Chondrocyte (in vitro differentiated cells): ENCODE measurements around the gene FERMT3. TPM values are rescaled to one million over a fixed set of nuclear protein-coding genes. Genes with fewer than 3 reads are reported as not detected.
A peak's percentile ranks its signal among the peaks of the same experiment; 100 is the strongest.

Source experiments
- DNase-seq: peaks from one replicate; pipeline ENCODE4 v3.0.0; 2021; ENCODE audit warnings: mixed read lengths, low spot score
- H3K27ac Mint-ChIP-seq: one replicate; pipeline ENCODE4 v1.8.0; 2021; ENCODE audit warnings: mild to moderate bottlenecking, moderate library complexity, mixed read lengths; ENCODE audit not compliant: unreplicated experiment
- H3K27me3 Mint-ChIP-seq: 2 replicates; pipeline ENCODE4 v1.8.0; 2021; ENCODE audit warnings: low read depth, mixed read lengths
- H3K36me3 Mint-ChIP-seq: 2 replicates; pipeline ENCODE4 v1.8.0; 2021; ENCODE audit warnings: low read depth, mixed read lengths
- H3K4me1 Mint-ChIP-seq: 2 replicates; pipeline ENCODE4 v1.8.0; 2021; ENCODE audit warnings: low read depth, mild to moderate bottlenecking, mixed read lengths
- H3K4me3 Mint-ChIP-seq: one replicate; pipeline ENCODE4 v1.8.0; 2021; ENCODE audit warnings: mild to moderate bottlenecking, moderate library complexity, mixed read lengths; ENCODE audit not compliant: unreplicated experiment
- H3K9me3 Mint-ChIP-seq: 2 replicates; pipeline ENCODE4 v1.8.0; 2021; ENCODE audit warnings: low read depth, mixed read lengths
- total RNA-seq: library from RNA; stranded (reverse); gene quantifications from 3 replicates; pipeline ENCODE4 v1.2.1, GENCODE V29; 2021
- TF ChIP-seq, protein P1 (sequence below): fragments of 200-600 bp; sonication (generic); IDR thresholded peaks from 2 replicates; pipeline ENCODE4 v1.5.0; 2021; ENCODE audit warnings: antibody characterized with exemption, mild to moderate bottlenecking, moderate library complexity

Gene FERMT3
- total RNA-seq, 1 donor from 2014 or later, result 1.5 TPM

DNA sequence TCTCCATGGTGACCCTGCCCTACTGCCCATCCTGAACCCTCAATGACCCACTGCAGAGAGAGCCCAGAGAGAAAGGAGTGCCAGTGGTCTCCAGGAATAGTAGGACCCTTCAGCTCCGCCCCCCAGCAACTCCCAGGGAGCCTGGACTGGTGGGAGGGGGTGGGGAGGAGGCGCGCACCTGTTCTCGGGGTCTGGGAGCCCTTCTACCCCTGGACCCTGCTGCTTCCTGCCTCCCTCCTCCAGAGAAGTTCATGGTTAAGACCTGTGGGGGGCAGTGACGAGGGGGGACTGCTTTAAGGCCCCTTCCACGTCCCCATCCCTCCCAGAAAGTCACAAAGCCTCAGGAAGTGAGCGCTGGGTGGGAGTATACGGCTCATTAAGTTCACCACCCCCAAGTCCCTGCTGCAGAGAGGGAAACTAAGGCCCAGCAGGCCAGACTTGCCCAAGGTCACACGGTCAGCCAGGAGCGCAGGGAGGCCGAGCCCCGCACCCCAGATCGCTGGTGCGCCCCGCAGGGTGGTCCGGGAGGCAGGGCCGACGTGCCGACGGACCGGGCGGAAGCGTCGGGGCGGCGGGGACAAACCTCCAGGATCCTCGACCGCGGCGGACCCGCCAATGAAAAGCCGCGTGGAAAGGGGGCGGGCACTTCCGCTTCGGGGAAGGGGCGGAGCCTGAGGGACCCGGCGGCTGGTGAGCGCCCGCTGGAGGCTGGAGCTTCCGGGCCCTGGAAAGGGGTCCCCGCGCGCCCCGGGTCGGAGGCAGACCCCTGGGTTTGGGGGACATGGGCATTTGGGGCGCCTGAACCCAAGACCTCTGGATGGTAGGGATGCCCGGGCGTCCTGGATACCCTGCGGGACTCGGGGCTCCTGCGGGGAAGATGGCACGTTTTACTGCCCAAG is 19.3 kb downstream of the FERMT3 start, which contains the start of the genes NUDT22 and TRPT1:
TSS of gene NUDT22 (plus strand) at position 667 of the 899 bp plus-strand sequence. CDS start 379 bp downstream, outside the sequence.
TSS of gene TRPT1 (minus strand) at position 579 of the 899 bp plus-strand sequence. CDS start at position 253, 326 bp downstream.
- Mint-ChIP-seq H3K4me3 (peak within 1 kb of the TSS; percentile 81), H3K9me3 (no peaks in the 10 kb centered on the region), H3K4me1 (peaks cover 40% of the 10 kb centered on the region), H3K27ac (peak within 1 kb of the TSS; percentile 87), H3K36me3 (no peaks in the 10 kb centered on the region), H3K27me3 (no peaks in the 10 kb centered on the region)
- TF ChIP-seq, protein P1, sequence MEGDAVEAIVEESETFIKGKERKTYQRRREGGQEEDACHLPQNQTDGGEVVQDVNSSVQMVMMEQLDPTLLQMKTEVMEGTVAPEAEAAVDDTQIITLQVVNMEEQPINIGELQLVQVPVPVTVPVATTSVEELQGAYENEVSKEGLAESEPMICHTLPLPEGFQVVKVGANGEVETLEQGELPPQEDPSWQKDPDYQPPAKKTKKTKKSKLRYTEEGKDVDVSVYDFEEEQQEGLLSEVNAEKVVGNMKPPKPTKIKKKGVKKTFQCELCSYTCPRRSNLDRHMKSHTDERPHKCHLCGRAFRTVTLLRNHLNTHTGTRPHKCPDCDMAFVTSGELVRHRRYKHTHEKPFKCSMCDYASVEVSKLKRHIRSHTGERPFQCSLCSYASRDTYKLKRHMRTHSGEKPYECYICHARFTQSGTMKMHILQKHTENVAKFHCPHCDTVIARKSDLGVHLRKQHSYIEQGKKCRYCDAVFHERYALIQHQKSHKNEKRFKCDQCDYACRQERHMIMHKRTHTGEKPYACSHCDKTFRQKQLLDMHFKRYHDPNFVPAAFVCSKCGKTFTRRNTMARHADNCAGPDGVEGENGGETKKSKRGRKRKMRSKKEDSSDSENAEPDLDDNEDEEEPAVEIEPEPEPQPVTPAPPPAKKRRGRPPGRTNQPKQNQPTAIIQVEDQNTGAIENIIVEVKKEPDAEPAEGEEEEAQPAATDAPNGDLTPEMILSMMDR, result peak; percentile 64
- DNase-seq, result peak; percentile 95

DNA sequence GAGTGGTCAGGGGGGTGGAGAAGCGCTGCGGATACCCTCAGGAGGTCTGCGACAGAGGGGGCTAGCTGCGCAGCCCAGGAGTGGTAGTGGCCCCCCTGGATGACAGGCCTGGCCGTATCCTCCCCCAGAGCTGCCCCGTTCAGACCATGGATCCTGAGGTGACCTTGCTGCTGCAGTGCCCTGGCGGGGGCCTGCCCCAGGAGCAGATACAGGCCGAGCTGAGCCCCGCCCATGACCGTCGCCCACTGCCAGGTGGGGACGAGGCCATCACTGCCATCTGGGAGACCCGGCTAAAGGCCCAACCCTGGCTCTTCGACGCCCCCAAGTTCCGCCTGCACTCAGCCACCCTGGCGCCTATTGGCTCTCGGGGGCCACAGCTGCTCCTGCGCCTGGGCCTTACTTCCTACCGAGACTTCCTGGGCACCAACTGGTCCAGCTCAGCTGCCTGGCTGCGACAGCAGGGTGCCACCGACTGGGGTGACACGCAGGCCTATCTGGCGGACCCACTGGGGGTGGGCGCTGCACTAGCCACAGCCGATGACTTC is 20.1 kb downstream of the FERMT3 start:
- Mint-ChIP-seq H3K27me3 (no peaks in the 10 kb centered on the region), H3K27ac (peak overlapping the region; percentile 87), H3K9me3 (no peaks in the 10 kb centered on the region), H3K4me1 (peaks cover 47% of the 10 kb centered on the region), H3K4me3 (peak overlapping the region; percentile 81), H3K36me3 (no peaks in the 10 kb centered on the region)
- peak; percentile 85 for DNase-seq
- TF ChIP-seq, protein P1, result no peak

DNA sequence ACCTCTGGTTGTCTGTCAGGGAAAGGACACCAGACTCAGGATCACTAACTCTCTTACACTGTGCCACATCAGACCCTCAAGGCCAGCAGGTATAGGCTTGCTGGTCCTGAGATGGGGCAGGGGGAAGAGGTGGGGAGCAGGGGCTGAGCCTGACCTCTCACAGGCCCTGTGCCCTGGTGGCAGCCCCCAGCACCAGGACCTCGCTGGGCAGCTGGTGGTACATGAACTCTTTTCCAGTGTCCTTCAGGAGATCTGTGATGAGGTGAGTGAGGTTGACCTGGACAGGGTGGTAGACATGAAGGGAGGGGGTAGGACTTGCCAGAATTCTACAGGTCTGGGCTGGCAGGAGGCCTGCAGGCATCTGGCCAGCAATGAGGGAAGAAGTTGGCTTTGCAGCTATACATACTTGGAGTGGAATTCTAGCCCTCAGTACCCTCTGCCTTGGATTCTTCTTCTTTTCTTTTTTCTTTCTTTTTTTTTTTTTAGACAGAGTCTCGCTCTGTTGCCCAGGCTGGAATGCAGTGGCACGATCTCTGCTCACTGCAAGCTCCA is 21.0 kb downstream of the FERMT3 start:
- Mint-ChIP-seq H3K4me3 (peak overlapping the region; percentile 81), H3K36me3 (no peaks in the 10 kb centered on the region), H3K27me3 (no peaks in the 10 kb centered on the region), H3K9me3 (no peaks in the 10 kb centered on the region), H3K4me1 (peaks cover 56% of the 10 kb centered on the region), H3K27ac (peak overlapping the region; percentile 87)
- no peak for DNase-seq
- TF ChIP-seq, protein P1, result no peak

DNA sequence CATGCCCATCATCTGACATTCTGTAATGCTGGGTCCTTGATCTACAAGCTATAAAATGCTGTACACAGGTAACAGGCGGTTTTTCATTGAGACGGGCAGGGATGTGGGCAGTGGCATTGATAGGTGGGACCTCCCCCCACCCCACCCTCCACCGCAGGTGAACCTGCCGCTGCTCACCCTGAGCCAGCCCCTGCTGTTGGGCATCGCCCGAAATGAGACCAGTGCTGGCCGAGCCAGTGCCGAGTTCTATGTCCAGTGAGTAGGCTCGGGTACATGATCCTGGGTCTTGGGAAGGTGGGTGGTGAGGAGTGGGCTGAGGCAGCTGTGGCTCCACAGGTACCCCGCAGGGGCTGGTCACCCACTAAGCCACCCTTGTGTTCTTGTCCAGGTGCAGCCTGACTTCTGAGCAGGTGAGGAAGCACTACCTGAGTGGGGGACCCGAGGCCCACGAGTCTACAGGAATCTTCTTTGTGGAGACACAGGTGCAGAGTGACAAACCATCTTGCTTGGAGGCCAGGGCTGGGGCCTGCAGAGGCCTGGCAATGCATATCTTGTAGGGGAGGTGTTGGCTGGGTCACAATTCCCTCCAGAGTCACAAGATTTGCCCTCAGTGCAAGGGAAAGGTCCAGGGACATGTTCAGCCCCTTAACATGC is 22.7 kb downstream of the FERMT3 start:
- TF ChIP-seq, protein P1, result no peak
- Mint-ChIP-seq H3K27me3 (no peaks in the 10 kb centered on the region), H3K36me3 (no peaks in the 10 kb centered on the region), H3K4me1 (peaks cover 64% of the 10 kb centered on the region), H3K4me3 (peak overlapping the region; percentile 75), H3K9me3 (no peaks in the 10 kb centered on the region), H3K27ac (peak overlapping the region; percentile 77)
- DNase-seq, result no peak

DNA sequence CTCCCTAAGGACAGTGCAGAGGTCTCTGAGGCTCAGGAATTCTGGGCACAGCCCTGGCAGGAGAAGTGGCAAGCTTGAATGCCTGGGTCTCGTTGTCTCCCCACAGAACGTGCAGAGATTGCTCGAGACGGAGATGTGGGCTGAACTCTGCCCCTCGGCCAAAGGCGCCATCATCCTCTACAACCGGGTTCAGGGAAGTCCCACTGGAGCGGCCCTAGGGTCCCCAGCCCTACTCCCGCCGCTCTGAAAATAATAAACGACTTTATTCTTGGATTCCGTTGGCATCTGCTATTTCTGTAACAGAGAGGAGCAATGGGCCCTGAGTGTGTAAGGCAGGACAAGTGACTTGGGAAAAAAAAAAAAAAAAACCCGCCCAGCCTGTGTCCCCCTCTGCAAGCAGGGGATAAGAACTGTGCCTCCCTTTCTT is 23.2 kb downstream of the FERMT3 start:
- Mint-ChIP-seq H3K9me3 (no peaks in the 10 kb centered on the region), H3K36me3 (no peaks in the 10 kb centered on the region), H3K4me1 (peaks cover 62% of the 10 kb centered on the region), H3K27me3 (no peaks in the 10 kb centered on the region), H3K4me3 (peak overlapping the region; percentile 75), H3K27ac (peak overlapping the region; percentile 77)
- TF ChIP-seq, protein P1, result no peak
- no peak for DNase-seq
